ENCODE results near the gene GRIK5.

The GRIK5 gene

GRCh38 chr19:41959056-41960053, 110.7 kb downstream of the GRIK5 start, which contains the start of gene RABAC1 (continued):
- TF ChIP-seq, protein P1, sequence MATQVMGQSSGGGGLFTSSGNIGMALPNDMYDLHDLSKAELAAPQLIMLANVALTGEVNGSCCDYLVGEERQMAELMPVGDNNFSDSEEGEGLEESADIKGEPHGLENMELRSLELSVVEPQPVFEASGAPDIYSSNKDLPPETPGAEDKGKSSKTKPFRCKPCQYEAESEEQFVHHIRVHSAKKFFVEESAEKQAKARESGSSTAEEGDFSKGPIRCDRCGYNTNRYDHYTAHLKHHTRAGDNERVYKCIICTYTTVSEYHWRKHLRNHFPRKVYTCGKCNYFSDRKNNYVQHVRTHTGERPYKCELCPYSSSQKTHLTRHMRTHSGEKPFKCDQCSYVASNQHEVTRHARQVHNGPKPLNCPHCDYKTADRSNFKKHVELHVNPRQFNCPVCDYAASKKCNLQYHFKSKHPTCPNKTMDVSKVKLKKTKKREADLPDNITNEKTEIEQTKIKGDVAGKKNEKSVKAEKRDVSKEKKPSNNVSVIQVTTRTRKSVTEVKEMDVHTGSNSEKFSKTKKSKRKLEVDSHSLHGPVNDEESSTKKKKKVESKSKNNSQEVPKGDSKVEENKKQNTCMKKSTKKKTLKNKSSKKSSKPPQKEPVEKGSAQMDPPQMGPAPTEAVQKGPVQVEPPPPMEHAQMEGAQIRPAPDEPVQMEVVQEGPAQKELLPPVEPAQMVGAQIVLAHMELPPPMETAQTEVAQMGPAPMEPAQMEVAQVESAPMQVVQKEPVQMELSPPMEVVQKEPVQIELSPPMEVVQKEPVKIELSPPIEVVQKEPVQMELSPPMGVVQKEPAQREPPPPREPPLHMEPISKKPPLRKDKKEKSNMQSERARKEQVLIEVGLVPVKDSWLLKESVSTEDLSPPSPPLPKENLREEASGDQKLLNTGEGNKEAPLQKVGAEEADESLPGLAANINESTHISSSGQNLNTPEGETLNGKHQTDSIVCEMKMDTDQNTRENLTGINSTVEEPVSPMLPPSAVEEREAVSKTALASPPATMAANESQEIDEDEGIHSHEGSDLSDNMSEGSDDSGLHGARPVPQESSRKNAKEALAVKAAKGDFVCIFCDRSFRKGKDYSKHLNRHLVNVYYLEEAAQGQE (tag by site-specific recombination; IDR thresholded peaks at IDR 0.05) = peak; percentile 9; the same call in 1 of the 2 replicates
- TF ChIP-seq ZNF488 (tag by site-specific recombination; IDR thresholded peaks at IDR 0.05) = no peak
- TF ChIP-seq ZNF350 (tag by site-specific recombination; IDR thresholded peaks at IDR 0.05) = no peak
- TF ChIP-seq EGR2 (tag by site-specific recombination; IDR thresholded peaks at IDR 0.05; ENCODE audit: low read depth) = peak; percentile 72; the same call in 1 of the 2 replicates
- TF ChIP-seq ZNF10 (tag by site-specific recombination; IDR thresholded peaks at IDR 0.05) = no peak
- TF ChIP-seq TCF7L2 (IDR thresholded peaks at IDR 0.05; ENCODE audit: borderline replicate concordance, low read depth, low read length) = no peak
- TF ChIP-seq ZNF221 (tag by site-specific recombination; IDR thresholded peaks at IDR 0.05; ENCODE audit: borderline replicate concordance) = no peak
- TF ChIP-seq ZNF2 (tag by site-specific recombination; IDR thresholded peaks at IDR 0.05) = 0 out of 2 replicates have a peak, but pooled peaks have one; percentile 44
- TF ChIP-seq PBX3 (CRISPR knock-in tag; IDR thresholded peaks at IDR 0.05) = no peak
- no peak for TF ChIP-seq ZNF274 (IDR thresholded peaks at IDR 0.05; ENCODE audit: low read length)
- no peak for TF ChIP-seq ZNF274 (tag by site-specific recombination; IDR thresholded peaks at IDR 0.05; ENCODE audit: borderline replicate concordance)
- peak; percentile 99 for TF ChIP-seq KLF7 (tag by site-specific recombination; IDR thresholded peaks at IDR 0.05; ENCODE audit: borderline replicate concordance)
- TF ChIP-seq SCRT1 (tag by site-specific recombination; IDR thresholded peaks at IDR 0.05; ENCODE audit: borderline replicate concordance) = no peak
- TF ChIP-seq ZNF596 (tag by site-specific recombination; IDR thresholded peaks at IDR 0.05) = no peak
- no peak for TF ChIP-seq BCL11A (tag by site-specific recombination; IDR thresholded peaks at IDR 0.05; ENCODE audit: low read depth)
- TF ChIP-seq GFI1B (tag by site-specific recombination; IDR thresholded peaks at IDR 0.05) = no peak
- TF ChIP-seq ZNF148 (tag by site-specific recombination; IDR thresholded peaks at IDR 0.05; ENCODE audit: borderline replicate concordance) = no peak
- TF ChIP-seq ZNF19 (tag by site-specific recombination; IDR thresholded peaks at IDR 0.05; ENCODE audit: low read depth) = no peak
- no peak for TF ChIP-seq ZNF837 (tag by site-specific recombination; IDR thresholded peaks at IDR 0.05)
- TF ChIP-seq ZNF394 (tag by site-specific recombination; IDR thresholded peaks at IDR 0.05; ENCODE audit: borderline replicate concordance) = peak; percentile 55; the same call in 1 of the 2 replicates
- TF ChIP-seq ZNF561 (tag by site-specific recombination; IDR thresholded peaks at IDR 0.05; ENCODE audit: borderline replicate concordance) = 0 out of 2 replicates have a peak, but pooled peaks have one; percentile 39
- TF ChIP-seq ZNF202 (tag by site-specific recombination; IDR thresholded peaks at IDR 0.05; ENCODE audit: borderline replicate concordance) = no peak
- peak; percentile 52 for TF ChIP-seq ZBTB26 (tag by site-specific recombination; optimal IDR thresholded peaks at IDR 0.05)
- TF ChIP-seq ZBTB17 (tag by site-specific recombination; IDR thresholded peaks at IDR 0.05) = peak; percentile 70; the same call in 1 of the 2 replicates
- peak; percentile 62; the same call in 1 of the 2 replicates for TF ChIP-seq ZBTB21 (tag by site-specific recombination; IDR thresholded peaks at IDR 0.05)
- TF ChIP-seq SP7 (tag by site-specific recombination; IDR thresholded peaks at IDR 0.05) = no peak
- no peak for TF ChIP-seq ZNF549 (tag by site-specific recombination; IDR thresholded peaks at IDR 0.05)
- TF ChIP-seq ATF2 (tag by site-specific recombination; IDR thresholded peaks at IDR 0.05; ENCODE audit: low read depth) = no peak
